Mucosa of descending colon (tissue), 3 donors: ENCODE data around the gene MELK. TPM values are rescaled to one million over a fixed set of nuclear protein-coding genes. Genes with fewer than 3 reads are reported as not detected.
A peak's percentile ranks its signal among the peaks of the same experiment; 100 is the strongest.

ENCODE experiments used
- ATAC-seq: fragments of 200-7000 bp; cut with Tn5 transposase; one replicate; pipeline ENCODE4 v1.9.1; 2020; ENCODE audit warnings: mild to moderate bottlenecking, moderate library complexity
- DNase-seq, 3 donors: peaks; one replicate each; pipeline ENCODE4 v3.0.0-alpha.2; 2020
- H3K36me3 ChIP-seq: fragments of 200-600 bp; one replicate; pipeline ENCODE4 v1.8.0; 2021; ENCODE audit warnings: low read depth, mild to moderate bottlenecking
- H3K4me1 ChIP-seq: fragments of 200-600 bp; one replicate; pipeline ENCODE4 v1.8.0; 2021; ENCODE audit warnings: low read depth, mild to moderate bottlenecking
- H3K4me3 ChIP-seq: fragments of 200-600 bp; one replicate; pipeline ENCODE4 v1.8.0; 2021; ENCODE audit warnings: mild to moderate bottlenecking
- H3K9me3 ChIP-seq: fragments of 200-600 bp; one replicate; pipeline ENCODE4 v1.8.0; 2021; ENCODE audit warnings: mild to moderate bottlenecking
- intact Hi-C, 2 donors: fragments of 100-400 bp; cut with DNase I in 1 of 2; cut with micrococcal nuclease in 1 of 2; formaldehyde crosslinking; loops; one replicate each; pipeline versions ENCODE4 v1.11.0 to v1.11.1; 2022; cut with DNase I, micrococcal nuclease
- total RNA-seq, 3 donors: library from RNA; stranded (reverse); fragmentation: NEBNext Ultra II Directional in 2 of 3; extraction: Animal tissue kit (Norgen Biotek cat#: 25700) in 2 of 3; gene quantifications; one replicate each; pipeline versions ENCODE4 v1.2.1 to v1.2.4, GENCODE V29; 2021 to 2023
- TF ChIP-seq, protein P1 (sequence below): fragments of 200-600 bp; IDR thresholded peaks from one replicate; pipeline ENCODE4 v1.8.0; 2022; ENCODE audit warnings: antibody characterized with exemption, mild to moderate bottlenecking
- donor health status: DM: no; HTN: no; CAD: no; lungs with moderate emphysema.
- donor health status: DM: no; HTN: no; CAD: no.
- donor health status: DM: no; HTN: yes; CAD: no.

The MELK gene
- total RNA-seq, 3 donors from 2014 or later, result 2.5 to 13.8 (median 4.5) TPM

- TF ChIP-seq, protein P1, sequence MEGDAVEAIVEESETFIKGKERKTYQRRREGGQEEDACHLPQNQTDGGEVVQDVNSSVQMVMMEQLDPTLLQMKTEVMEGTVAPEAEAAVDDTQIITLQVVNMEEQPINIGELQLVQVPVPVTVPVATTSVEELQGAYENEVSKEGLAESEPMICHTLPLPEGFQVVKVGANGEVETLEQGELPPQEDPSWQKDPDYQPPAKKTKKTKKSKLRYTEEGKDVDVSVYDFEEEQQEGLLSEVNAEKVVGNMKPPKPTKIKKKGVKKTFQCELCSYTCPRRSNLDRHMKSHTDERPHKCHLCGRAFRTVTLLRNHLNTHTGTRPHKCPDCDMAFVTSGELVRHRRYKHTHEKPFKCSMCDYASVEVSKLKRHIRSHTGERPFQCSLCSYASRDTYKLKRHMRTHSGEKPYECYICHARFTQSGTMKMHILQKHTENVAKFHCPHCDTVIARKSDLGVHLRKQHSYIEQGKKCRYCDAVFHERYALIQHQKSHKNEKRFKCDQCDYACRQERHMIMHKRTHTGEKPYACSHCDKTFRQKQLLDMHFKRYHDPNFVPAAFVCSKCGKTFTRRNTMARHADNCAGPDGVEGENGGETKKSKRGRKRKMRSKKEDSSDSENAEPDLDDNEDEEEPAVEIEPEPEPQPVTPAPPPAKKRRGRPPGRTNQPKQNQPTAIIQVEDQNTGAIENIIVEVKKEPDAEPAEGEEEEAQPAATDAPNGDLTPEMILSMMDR, result no peak
- intact Hi-C loops, result no loop called here
- DNase-seq, result no peak
- H3K4me3 ChIP-seq, result no peak overlapping the region
- no peaks in the 10 kb centered on the region for H3K4me1 ChIP-seq
- ATAC-seq, result no peak
- no peaks in the 10 kb centered on the region for H3K36me3 ChIP-seq
- H3K9me3 ChIP-seq, result no peaks in the 10 kb centered on the region
Measured at GRCh38 chr9:36592801-36593583, 20.3 kb downstream of the MELK start.

DNA sequence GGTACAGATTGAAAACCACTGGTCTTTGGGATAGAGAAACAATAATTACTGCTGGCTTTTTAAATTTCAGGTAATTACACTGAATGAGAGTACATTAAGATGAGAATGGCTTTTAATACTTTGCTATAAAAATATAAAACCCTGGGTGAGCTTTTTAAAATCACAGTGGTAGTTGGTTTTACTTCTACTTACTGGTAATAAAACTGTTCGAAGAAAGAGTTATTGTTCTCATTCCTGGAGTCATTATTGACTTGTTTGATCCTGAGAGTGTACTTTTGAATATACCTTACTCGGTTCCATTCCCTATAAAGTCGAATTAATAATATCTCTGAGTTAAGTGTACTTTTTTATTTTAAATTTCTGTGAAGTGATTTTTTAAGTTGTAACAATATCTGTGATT, 21.5 kb downstream of the MELK start:
- Histone ChIP-seq H3K9me3 (no peaks in the 10 kb centered on the region), H3K4me1 (no peaks in the 10 kb centered on the region), H3K36me3 (no peaks in the 10 kb centered on the region), H3K4me3 (no peak overlapping the region)
- intact Hi-C loops, result no loop called here
- DNase-seq (no peak), ATAC-seq (peak; percentile 42)
- TF ChIP-seq, protein P1, result no peak

DNA sequence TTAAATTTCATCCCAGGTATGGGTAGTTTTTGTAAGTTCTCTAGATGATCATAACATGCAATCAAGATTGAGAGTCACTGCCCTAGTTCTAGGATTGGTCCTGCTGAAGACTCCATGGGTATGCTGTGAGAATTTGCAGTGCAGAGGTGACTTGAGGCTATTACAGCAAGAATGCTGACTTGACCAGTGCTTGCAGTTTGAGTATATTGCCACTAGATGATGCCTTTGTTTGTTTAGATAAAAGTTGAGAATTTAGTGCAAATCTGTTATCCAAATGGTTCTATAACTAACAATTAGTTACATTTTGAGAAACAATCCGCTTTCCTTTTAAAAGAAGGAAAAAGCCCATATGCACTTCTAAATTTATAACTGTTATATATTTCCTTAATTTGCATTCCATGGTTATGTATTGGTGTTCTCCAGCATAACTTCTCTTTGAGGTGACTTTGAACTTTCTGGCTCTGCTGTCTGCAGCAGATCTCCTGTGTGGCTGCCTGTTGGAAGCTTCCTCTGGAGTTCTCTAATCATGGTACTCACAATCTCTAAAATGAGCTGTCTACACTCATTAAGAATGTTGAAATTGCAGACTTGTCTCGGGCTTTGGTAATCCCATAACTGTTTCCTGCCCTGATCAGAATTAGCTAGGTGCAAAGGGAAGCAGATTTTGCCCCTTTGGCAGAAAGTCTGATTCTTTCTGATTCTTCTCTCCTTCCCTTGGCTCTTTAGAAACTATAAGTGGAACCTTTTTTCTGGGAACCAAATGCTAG, 24.9 kb downstream of the MELK start:
- Histone ChIP-seq H3K36me3 (no peaks in the 10 kb centered on the region), H3K4me1 (no peaks in the 10 kb centered on the region), H3K9me3 (no peaks in the 10 kb centered on the region), H3K4me3 (no peak overlapping the region)
- DNase-seq (no peak), ATAC-seq (peak; percentile 64)
- TF ChIP-seq, protein P1, result no peak
- intact Hi-C loops, result no loop called here

- no peak overlapping the region for H3K4me3 ChIP-seq
- no peak for DNase-seq
- intact Hi-C loops, result no loop called here
- no peaks in the 10 kb centered on the region for H3K9me3 ChIP-seq
- no peaks in the 10 kb centered on the region for H3K4me1 ChIP-seq
- TF ChIP-seq, protein P1, result no peak
- no peaks in the 10 kb centered on the region for H3K36me3 ChIP-seq
- no peak for ATAC-seq
Measured at GRCh38 chr9:36598273-36598672, 25.6 kb downstream of the MELK start.

GRCh38 chr9:36603006-36603405, 30.3 kb downstream of the MELK start:
- Histone ChIP-seq H3K9me3 (no peaks in the 10 kb centered on the region), H3K36me3 (no peaks in the 10 kb centered on the region), H3K4me3 (no peak overlapping the region), H3K4me1 (no peaks in the 10 kb centered on the region)
- no peak for DNase-seq
- intact Hi-C loops, result no loop called here
- no peak for ATAC-seq
- TF ChIP-seq, protein P1, result no peak
